HCT116 (cell line): ENCODE measurements around the gene SLC13A4. TPM values are rescaled to one million over a fixed set of nuclear protein-coding genes. Genes with fewer than 3 reads are reported as not detected.

Experiments
- ATAC-seq: fragments of 200-7000 bp; cut with Tn5 transposase; 2 replicates; pipeline ENCODE4 v1.9.1; 2020; ENCODE audit warnings: mild to moderate bottlenecking, moderate library complexity
- BruUV-seq: library from RNA; stranded (reverse); fragments of 400-500 nt; replicated peaks from 2 replicates; lab custom pipeline; 2021; lab: Mats Ljungman, UMichigan
- CTCF ChIA-PET: fragments of 300-600 bp; sonication (Branson Sonifier 250); formaldehyde crosslinking; loops from one replicate; lab custom pipeline; 2021; ENCODE audit warnings: antibody characterized with exemption; lab: Charles Lee
- POLR2A ChIA-PET: fragments of 300-600, 350-600 bp; sonication (Branson Sonifier 250); formaldehyde crosslinking; loops from one replicate; lab custom pipeline; 2021; ENCODE audit warnings: antibody characterized with exemption; lab: Charles Lee
- RAD21 ChIA-PET, 2 experiments: fragments of 300-600 bp; sonication (Branson Sonifier 250); formaldehyde crosslinking; loops; one replicate each; lab custom pipeline; 2023; ENCODE audit warnings: low total read pairs in 2 of 2; ENCODE audit not compliant: uncharacterized antibody in 2 of 2, unreplicated experiment in 2 of 2, low non-redundant PET in 1 of 2; lab: Charles Lee
- DNase-seq: peaks from one replicate; pipeline ENCODE4 v3.0.0-alpha.2; 2010; ENCODE audit warnings: low read depth, low spot score
- H2AFZ ChIP-seq: fragments of 200-600 bp; shearing (Covaris generic), sonication (generic); 2 replicates; pipeline ENCODE4 v1.6.1; 2017; ENCODE audit warnings: low read depth, mixed run types, mixed read lengths, antibody characterized with exemption, low read length; ENCODE audit not compliant: poor library complexity, severe bottlenecking
- H3K27ac ChIP-seq: 2 replicates; pipeline ENCODE4 v1.5.1; 2012; ENCODE audit warnings: low read depth, low read length
- H3K27me3 ChIP-seq: fragments of 200-600 bp; sonication (generic); 2 replicates; pipeline ENCODE4 v1.6.1; 2016; ENCODE audit warnings: mixed run types, low read length, mixed read lengths; ENCODE audit not compliant: insufficient read depth
- H3K36me3 ChIP-seq, 2 experiments: fragments of 200-500 bp in 1 of 2; fragments of 200-600 bp in 1 of 2; sonication (Bioruptor generic) in 1 of 2; sonication (generic) in 1 of 2; 2 replicates each; pipeline versions ENCODE4 v1.5.1 to v1.6.1; 2014 to 2016; ENCODE audit warnings: low read length in 2 of 2, inconsistent platforms in 1 of 2, mixed read lengths in 1 of 2, mixed run types in 1 of 2; ENCODE audit not compliant: insufficient read depth in 2 of 2, control insufficient read depth in 1 of 2
- H3K4me1 ChIP-seq, 2 experiments: fragments of 200-600 bp in 1 of 2; sonication (generic) in 1 of 2; 2 replicates each; pipeline versions ENCODE4 v1.5.1 to v1.6.1; 2012 to 2017; ENCODE audit warnings: low read length in 2 of 2, inconsistent platforms in 1 of 2, mild to moderate bottlenecking in 1 of 2, mixed read lengths in 1 of 2, mixed run types in 1 of 2, moderate library complexity in 1 of 2; ENCODE audit not compliant: insufficient read depth in 2 of 2, control insufficient read depth in 1 of 2
- H3K4me2 ChIP-seq: fragments of 200-600 bp; sonication (generic); 2 replicates; pipeline ENCODE4 v1.6.1; 2017; ENCODE audit warnings: mixed run types, low read length, mixed read lengths
- H3K4me3 ChIP-seq, 2 experiments: fragments of 200-600 bp in 1 of 2; sonication (generic) in 1 of 2; replicated peaks in 1 of 2; 2 replicates each; pipeline ENCODE4 v1.5.1; 2011 to 2016; ENCODE audit warnings: low read length in 2 of 2, control low read depth in 1 of 2, low read depth in 1 of 2, mild to moderate bottlenecking in 1 of 2, mixed read lengths in 1 of 2, mixed run types in 1 of 2
- H3K79me2 ChIP-seq: fragments of 200-600 bp; sonication (generic); 2 replicates; pipeline ENCODE4 v1.6.1; 2017; ENCODE audit warnings: mild to moderate bottlenecking, mixed run types, low read length, moderate library complexity, mixed read lengths; ENCODE audit not compliant: insufficient read depth
- H3K9ac ChIP-seq: fragments of 200-600 bp; sonication (generic); 2 replicates; pipeline ENCODE4 v1.6.1; 2016; ENCODE audit warnings: low read length, mixed read lengths
- H3K9me2 ChIP-seq: fragments of 200-600 bp; sonication (generic), shearing (Covaris generic); 2 replicates; pipeline ENCODE4 v1.6.1; 2017; ENCODE audit warnings: mixed run types, mild to moderate bottlenecking, moderate library complexity; ENCODE audit not compliant: insufficient read depth
- H3K9me3 ChIP-seq, 2 experiments: fragments of 200-500 bp in 1 of 2; fragments of 200-600 bp in 1 of 2; sonication (Bioruptor generic) in 1 of 2; sonication (generic) in 1 of 2; 2 replicates each; pipeline ENCODE4 v1.6.1; 2014 to 2017; ENCODE audit warnings: low read length in 2 of 2, mixed read lengths in 2 of 2, inconsistent platforms in 1 of 2, low read depth in 1 of 2, mild to moderate bottlenecking in 1 of 2, mixed run types in 1 of 2, moderate library complexity in 1 of 2; ENCODE audit not compliant: control insufficient read depth in 1 of 2, insufficient read depth in 1 of 2
- H4K20me1 ChIP-seq: fragments of 200-600 bp; sonication (generic), shearing (Covaris generic); 2 replicates; pipeline ENCODE4 v1.6.1; 2017; ENCODE audit warnings: mixed run types, mild to moderate bottlenecking, moderate library complexity; ENCODE audit not compliant: insufficient read depth
- CBX3 ChIP-seq: IDR thresholded peaks from 2 replicates; pipeline ENCODE4 v1.6.1; 2012; ENCODE audit warnings: low read depth
- CEBPB ChIP-seq: IDR thresholded peaks from 2 replicates; pipeline ENCODE4 v1.6.1; 2012; ENCODE audit warnings: low read depth
- FOSL1 ChIP-seq: IDR thresholded peaks from 2 replicates; pipeline ENCODE4 v1.6.1; 2012; ENCODE audit warnings: low read depth
- RAD21 ChIP-seq: IDR thresholded peaks from 2 replicates; pipeline ENCODE4 v1.6.1; 2012; ENCODE audit warnings: low read depth, mild to moderate bottlenecking
- SIN3A ChIP-seq: IDR thresholded peaks from 2 replicates; pipeline ENCODE4 v1.6.1; 2012; ENCODE audit warnings: low read depth
- SP1 ChIP-seq: IDR thresholded peaks from 2 replicates; pipeline ENCODE4 v1.6.1; 2012; ENCODE audit warnings: low read depth
- SRF ChIP-seq: IDR thresholded peaks from 2 replicates; pipeline ENCODE4 v1.6.1; 2012; ENCODE audit warnings: low read depth
- TCF7L2 ChIP-seq: IDR thresholded peaks from 2 replicates; pipeline ENCODE4 v1.7.0; 2011; ENCODE audit warnings: borderline replicate concordance, inconsistent platforms; ENCODE audit not compliant: insufficient read depth, insufficient read length; ENCODE audit errors: extremely low read depth
- YY1 ChIP-seq: IDR thresholded peaks from 2 replicates; pipeline ENCODE4 v1.6.1; 2011; ENCODE audit warnings: low read length, low read depth, moderate library complexity, mild to moderate bottlenecking; ENCODE audit not compliant: insufficient replicate concordance; ENCODE audit errors: extremely low read depth
- ZFX ChIP-seq: fragments of 450-650 bp; IDR thresholded peaks from 2 replicates; pipeline ENCODE4 v1.6.1; 2017
- ZNF274 ChIP-seq: fragments of 200-500 bp; sonication (Bioruptor generic); IDR thresholded peaks from 2 replicates; pipeline ENCODE4 v1.6.1; 2014; ENCODE audit warnings: mild to moderate bottlenecking, low read depth, low read length, inconsistent platforms
- intact Hi-C: fragments of 100-400 bp; cut with micrococcal nuclease; formaldehyde crosslinking; loops from 2 replicates; pipeline ENCODE4 v1.10.0; 2022
- total RNA-seq: library from RNA; stranded (reverse); gene quantifications from one replicate; pipeline ENCODE4 v1.2.1, GENCODE V29; 2021; ENCODE audit not compliant: unreplicated experiment
- TF ChIP-seq, protein P1 (sequence below): IDR thresholded peaks from 2 replicates; pipeline ENCODE4 v1.6.1; 2012
- TF ChIP-seq, protein P2 (sequence below), 3 experiments: fragments of 200-600 bp in 1 of 3; sonication (generic) in 1 of 3; IDR thresholded peaks in 2 of 3; conservative IDR thresholded peaks in 1 of 3; 2 replicates each; pipeline ENCODE4 v1.5.1; 2012 to 2017; ENCODE audit warnings: low read depth in 2 of 3, low read length in 2 of 3, antibody characterized with exemption in 1 of 3, borderline replicate concordance in 1 of 3, control low read depth in 1 of 3, mild to moderate bottlenecking in 1 of 3, mixed read lengths in 1 of 3, mixed run types in 1 of 3, moderate library complexity in 1 of 3; ENCODE audit not compliant: insufficient read depth in 1 of 3
- TF ChIP-seq, protein P3 (sequence below): IDR thresholded peaks from 2 replicates; pipeline ENCODE4 v1.6.1; 2011; ENCODE audit warnings: mild to moderate bottlenecking, low read length, moderate library complexity; ENCODE audit not compliant: insufficient replicate concordance; ENCODE audit errors: extremely low read depth
- TF ChIP-seq, protein P4 (sequence below): IDR thresholded peaks from 2 replicates; pipeline ENCODE4 v1.6.1; 2012

Gene SLC13A4
- total RNA-seq, 1 experiment from 2014 or later, result 0.30 TPM

DNA sequence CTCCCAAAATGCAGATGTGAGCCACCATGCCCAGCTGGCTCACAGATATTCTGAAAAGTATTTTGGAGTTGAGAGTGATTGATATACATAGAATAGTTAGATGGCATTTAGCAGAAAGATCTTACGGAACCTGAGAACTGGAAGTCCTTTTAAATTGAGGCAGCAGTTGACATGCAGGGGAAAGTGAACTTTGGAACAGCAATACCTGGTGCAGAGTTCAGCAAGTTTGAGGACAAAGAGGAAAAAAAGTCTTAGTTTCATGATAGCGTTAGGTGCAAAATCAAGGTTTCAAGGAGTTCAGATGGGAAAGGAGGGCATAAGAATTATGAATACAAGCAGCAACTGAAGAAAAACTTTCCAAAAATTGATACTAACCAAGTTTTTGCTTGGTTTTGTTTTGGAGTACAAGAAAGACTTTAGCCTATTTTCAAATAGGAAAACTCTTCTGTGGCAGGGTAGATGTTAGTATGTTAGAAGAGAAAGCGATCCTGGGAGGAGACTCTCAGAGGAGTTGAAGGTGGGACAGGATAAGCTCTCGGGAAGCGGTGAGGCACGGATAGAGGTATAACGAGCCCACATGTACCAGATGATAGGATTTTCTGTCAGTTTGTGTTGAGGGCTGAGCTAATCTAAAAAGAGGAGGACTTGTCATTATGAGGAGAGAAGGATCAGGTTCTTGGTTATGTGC is 93.7 kb downstream of the SLC13A4 start:
- ChIA-PET RAD21 (no interaction called here), CTCF (no interaction called here), POLR2A (no interaction called here)
- H3K9me3 ChIP-seq, result no peaks in the 10 kb centered on the region
- no peaks in the 10 kb centered on the region for H3K4me1 ChIP-seq
- H2AFZ ChIP-seq, result no peak overlapping the region
- peaks cover 3% of the 10 kb centered on the region; the same call in 1 of the 2 replicates for H3K79me2 ChIP-seq
- H3K9me2 ChIP-seq, result no peaks in the 10 kb centered on the region
- no peaks in the 10 kb centered on the region for H4K20me1 ChIP-seq
- H3K27ac ChIP-seq, result no peak overlapping the region
- BruUV-seq, result no TSS peak
- ATAC-seq (no peak), DNase-seq (no peak)
- H3K4me2 ChIP-seq, result no peak overlapping the region
- H3K36me3 ChIP-seq, result peaks cover 20 to 39% of the 10 kb centered on the region in 2 experiments
- H3K4me3 ChIP-seq, result no peak overlapping the region
- no peak overlapping the region for H3K9ac ChIP-seq
- H3K27me3 ChIP-seq, result no peaks in the 10 kb centered on the region
- no peak for TF ChIP-seq ZNF274
- TF ChIP-seq, protein P1, sequence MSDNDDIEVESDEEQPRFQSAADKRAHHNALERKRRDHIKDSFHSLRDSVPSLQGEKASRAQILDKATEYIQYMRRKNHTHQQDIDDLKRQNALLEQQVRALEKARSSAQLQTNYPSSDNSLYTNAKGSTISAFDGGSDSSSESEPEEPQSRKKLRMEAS, result no peak
- TF ChIP-seq CBX3, result no peak
- TF ChIP-seq YY1, result no peak
- TF ChIP-seq, protein P2, sequence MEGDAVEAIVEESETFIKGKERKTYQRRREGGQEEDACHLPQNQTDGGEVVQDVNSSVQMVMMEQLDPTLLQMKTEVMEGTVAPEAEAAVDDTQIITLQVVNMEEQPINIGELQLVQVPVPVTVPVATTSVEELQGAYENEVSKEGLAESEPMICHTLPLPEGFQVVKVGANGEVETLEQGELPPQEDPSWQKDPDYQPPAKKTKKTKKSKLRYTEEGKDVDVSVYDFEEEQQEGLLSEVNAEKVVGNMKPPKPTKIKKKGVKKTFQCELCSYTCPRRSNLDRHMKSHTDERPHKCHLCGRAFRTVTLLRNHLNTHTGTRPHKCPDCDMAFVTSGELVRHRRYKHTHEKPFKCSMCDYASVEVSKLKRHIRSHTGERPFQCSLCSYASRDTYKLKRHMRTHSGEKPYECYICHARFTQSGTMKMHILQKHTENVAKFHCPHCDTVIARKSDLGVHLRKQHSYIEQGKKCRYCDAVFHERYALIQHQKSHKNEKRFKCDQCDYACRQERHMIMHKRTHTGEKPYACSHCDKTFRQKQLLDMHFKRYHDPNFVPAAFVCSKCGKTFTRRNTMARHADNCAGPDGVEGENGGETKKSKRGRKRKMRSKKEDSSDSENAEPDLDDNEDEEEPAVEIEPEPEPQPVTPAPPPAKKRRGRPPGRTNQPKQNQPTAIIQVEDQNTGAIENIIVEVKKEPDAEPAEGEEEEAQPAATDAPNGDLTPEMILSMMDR (IDR thresholded peaks at IDR 0.05 in 2 of 3, conservative IDR thresholded peaks at IDR 0.05 in 1 of 3; ENCODE audit: borderline replicate concordance in 1 of 3, insufficient read depth in 1 of 3, low read depth in 2 of 3, low read length in 2 of 3), result no peak
- TF ChIP-seq SRF, result no peak
- TF ChIP-seq SIN3A, result no peak
- TF ChIP-seq, protein P3, sequence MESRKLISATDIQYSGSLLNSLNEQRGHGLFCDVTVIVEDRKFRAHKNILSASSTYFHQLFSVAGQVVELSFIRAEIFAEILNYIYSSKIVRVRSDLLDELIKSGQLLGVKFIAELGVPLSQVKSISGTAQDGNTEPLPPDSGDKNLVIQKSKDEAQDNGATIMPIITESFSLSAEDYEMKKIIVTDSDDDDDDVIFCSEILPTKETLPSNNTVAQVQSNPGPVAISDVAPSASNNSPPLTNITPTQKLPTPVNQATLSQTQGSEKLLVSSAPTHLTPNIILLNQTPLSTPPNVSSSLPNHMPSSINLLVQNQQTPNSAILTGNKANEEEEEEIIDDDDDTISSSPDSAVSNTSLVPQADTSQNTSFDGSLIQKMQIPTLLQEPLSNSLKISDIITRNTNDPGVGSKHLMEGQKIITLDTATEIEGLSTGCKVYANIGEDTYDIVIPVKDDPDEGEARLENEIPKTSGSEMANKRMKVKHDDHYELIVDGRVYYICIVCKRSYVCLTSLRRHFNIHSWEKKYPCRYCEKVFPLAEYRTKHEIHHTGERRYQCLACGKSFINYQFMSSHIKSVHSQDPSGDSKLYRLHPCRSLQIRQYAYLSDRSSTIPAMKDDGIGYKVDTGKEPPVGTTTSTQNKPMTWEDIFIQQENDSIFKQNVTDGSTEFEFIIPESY, result no peak
- TF ChIP-seq, protein P4, sequence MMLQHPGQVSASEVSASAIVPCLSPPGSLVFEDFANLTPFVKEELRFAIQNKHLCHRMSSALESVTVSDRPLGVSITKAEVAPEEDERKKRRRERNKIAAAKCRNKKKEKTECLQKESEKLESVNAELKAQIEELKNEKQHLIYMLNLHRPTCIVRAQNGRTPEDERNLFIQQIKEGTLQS, result no peak
- no peak for TF ChIP-seq TCF7L2
- no peak for TF ChIP-seq CEBPB
- no peak for TF ChIP-seq FOSL1
- no peak for TF ChIP-seq ZFX
- TF ChIP-seq RAD21, result no peak
- TF ChIP-seq SP1, result no peak
- intact Hi-C loops, result no loop called here
